Gastrocnemius medialis (tissue), 4 donors: ENCODE measurements around the gene PIM3. TPM values are rescaled to one million over a fixed set of nuclear protein-coding genes. Genes with fewer than 3 reads are reported as not detected.
A peak's percentile ranks its signal among the peaks of the same experiment; 100 is the strongest.

ENCODE experiments used
- ATAC-seq, 2 donors: fragments of 150-250 bp; one replicate each; pipeline ENCODE4 v1.9.1; 2016
- DNase-seq, 2 donors: peaks; one replicate each; pipeline ENCODE4 v3.0.0-alpha.2; 2019
- H3K27ac ChIP-seq, 4 donors: fragments of 200-600 bp; sonication (generic); 1 replicate in 1 of 4; 2 replicates in 3 of 4; pipeline ENCODE4 v1.5.1; 2016 to 2018; ENCODE audit warnings: mild to moderate bottlenecking in 2 of 4, moderate library complexity in 1 of 4
- H3K27me3 ChIP-seq, 3 donors: fragments of 200-600 bp; sonication (generic) in 2 of 3; 1 replicate in 1 of 3; 2 replicates in 2 of 3; pipeline versions ENCODE4 v1.5.1 to v1.6.0; 2016 to 2019; ENCODE audit warnings: mild to moderate bottlenecking in 1 of 3, moderate library complexity in 1 of 3
- H3K36me3 ChIP-seq, 2 donors: fragments of 200-600 bp; sonication (generic) in 1 of 2; one replicate each; pipeline ENCODE4 v1.5.1; 2017 to 2018
- H3K4me1 ChIP-seq, 2 donors: fragments of 200-600 bp; sonication (generic) in 1 of 2; one replicate each; pipeline ENCODE4 v1.5.1; 2016 to 2017; ENCODE audit warnings: mild to moderate bottlenecking in 2 of 2
- H3K4me3 ChIP-seq, 4 donors: fragments of 200-600 bp; sonication (generic) in 3 of 4; 1 replicate in 1 of 4; 2 replicates in 3 of 4; pipeline ENCODE4 v1.5.1; 2016 to 2019; ENCODE audit warnings: mild to moderate bottlenecking in 2 of 4
- H3K9me3 ChIP-seq, 3 donors: fragments of 200-600 bp; sonication (generic) in 2 of 3; 1 replicate in 1 of 3; 2 replicates in 2 of 3; pipeline ENCODE4 v1.5.1; 2016 to 2019
- CTCF ChIP-seq, 5 experiments: fragments of 450-650 bp in 3 of 5; fragments of 200-600 bp in 2 of 5; sonication (generic) in 2 of 5; IDR thresholded peaks in 4 of 5; conservative IDR thresholded peaks in 1 of 5; 1 replicate in 4 of 5; 2 replicates in 1 of 5; pipeline ENCODE4 v1.5.1; 2016 to 2019; ENCODE audit warnings: antibody characterized with exemption in 5 of 5, mild to moderate bottlenecking in 3 of 5, moderate library complexity in 3 of 5
- POLR2A ChIP-seq, 2 donors: fragments of 450-650 bp; IDR thresholded peaks; one replicate each; pipeline ENCODE4 v1.6.1; 2017; ENCODE audit warnings: antibody characterized with exemption in 2 of 2, mild to moderate bottlenecking in 2 of 2, moderate library complexity in 2 of 2
- in situ Hi-C, 4 donors: fragments of 200-750 bp; cut with MboI; loops; one replicate each; pipeline versions ENCODE4 v1.15.0 to v1.8.0; 2017; ENCODE audit warnings: low sequenced_read_pairs in 4 of 4
- intact Hi-C: fragments of 100-400 bp; cut with DNase I; formaldehyde crosslinking; loops from one replicate; pipeline ENCODE4 v1.15.1; 2023; ENCODE audit warnings: low total_unique reads
- total RNA-seq, 4 donors: library from RNA; depleted of rRNA; stranded (reverse); fragments of >200 nt; gene quantifications; one replicate each; pipeline versions ENCODE4 v1.1.0 to v1.2.3, GENCODE V29; 2016

Gene PIM3
- total RNA-seq, 4 donors from 2014 or later, result 165 to 327 (median 188) TPM

- Histone ChIP-seq H3K27ac (peak overlapping the region; percentile 90 to 99 (median 95)), H3K9me3 (no peaks in the 10 kb centered on the region), H3K27me3 (no peaks in the 10 kb centered on the region), H3K4me3 (peak overlapping the region; percentile 61 to 80 (median 64)), H3K4me1 (peaks cover 32 to 36% of the 10 kb centered on the region in 2 donors), H3K36me3 (no peaks in the 10 kb centered on the region)
- ATAC-seq, result peak; percentile 48 to 51
- TF ChIP-seq CTCF (IDR thresholded peaks at IDR 0.05 in 4 of 5, conservative IDR thresholded peaks at IDR 0.05 in 1 of 5), result peak in 3 of 5 experiments; percentile 8 to 16 (median 13)
- TF ChIP-seq POLR2A (IDR thresholded peaks at IDR 0.05), result peak; percentile 72 to 85
- intact Hi-C loops, result loop anchor here (2.0 kb wide), 1 partner anchor 35 kb away; no protein-coding TSS in a partner anchor
- DNase-seq, result peak; percentile 90 to 94
- in situ Hi-C loops, result no loop called here
Observed at GRCh38 chr22:49971232-49972162, 10.9 kb downstream of the PIM3 start.

- intact Hi-C loops, result no loop called here
- Histone ChIP-seq H3K27ac (peak overlapping the region; percentile 90 to 99 (median 95)), H3K9me3 (no peaks in the 10 kb centered on the region), H3K4me3 (peak overlapping the region; percentile 61 to 80 (median 64)), H3K36me3 (no peaks in the 10 kb centered on the region), H3K4me1 (peaks cover 24 to 27% of the 10 kb centered on the region in 2 donors), H3K27me3 (no peaks in the 10 kb centered on the region)
- TF ChIP-seq CTCF (IDR thresholded peaks at IDR 0.05 in 4 of 5, conservative IDR thresholded peaks at IDR 0.05 in 1 of 5) (no peak), POLR2A (IDR thresholded peaks at IDR 0.05) (no peak)
- no peak for ATAC-seq
- DNase-seq, result peak in 1 of 2 donors; percentile 70
- in situ Hi-C loops, result no loop called here
Observed at GRCh38 chr22:49972163-49973017, 11.8 kb downstream of the PIM3 start.

- Histone ChIP-seq H3K36me3 (no peaks in the 10 kb centered on the region), H3K9me3 (no peaks in the 10 kb centered on the region), H3K27ac (peak overlapping the region in 2 of 4 donors; percentile 98 to 99), H3K4me1 (peaks cover 17 to 18% of the 10 kb centered on the region in 2 donors), H3K4me3 (no peak overlapping the region), H3K27me3 (no peaks in the 10 kb centered on the region)
- in situ Hi-C loops (no loop called here), intact Hi-C loops (no loop called here)
- no peak for DNase-seq
- TF ChIP-seq CTCF (IDR thresholded peaks at IDR 0.05 in 4 of 5, conservative IDR thresholded peaks at IDR 0.05 in 1 of 5) (no peak), POLR2A (IDR thresholded peaks at IDR 0.05) (no peak)
- no peak for ATAC-seq
Observed at GRCh38 chr22:49973018-49973961, 12.7 kb downstream of the PIM3 start.
